Epidermal melanocyte (primary cell): ENCODE results near the gene TSPAN32.

ENCODE experiments used
- DNase-seq: peaks from one replicate; pipeline ENCODE4 v3.0.0; 2011; ENCODE audit warnings: low spot score; ENCODE audit not compliant: insufficient read length

TSPAN32 gene

GRCh38 chr11:2287091-2287490 is 14.7 kb upstream of the TSPAN32 start:
- no peak for DNase-seq

GRCh38 chr11:2289350-2289749 is 12.5 kb upstream of the TSPAN32 start:
- DNase-seq = no peak

- no peak for DNase-seq
These were observed 12.0 kb upstream of the TSPAN32 start for GRCh38 chr11:2289859-2290258.

- DNase-seq = no peak
These were observed 11.4 kb upstream of the TSPAN32 start for GRCh38 chr11:2290351-2290841.

- DNase-seq = no peak
These were observed 8.3 kb upstream of the TSPAN32 start for GRCh38 chr11:2293531-2293971.

GRCh38 chr11:2293984-2294925 is 7.6 kb upstream of the TSPAN32 start:
- DNase-seq = no peak

GRCh38 chr11:2294926-2295290 is 6.9 kb upstream of the TSPAN32 start:
- no peak for DNase-seq

GRCh38 chr11:2295971-2296912 is 5.6 kb upstream of the TSPAN32 start:
- DNase-seq = no peak

- DNase-seq = no peak
These were observed 4.7 kb upstream of the TSPAN32 start for GRCh38 chr11:2296913-2297622.

- no peak for DNase-seq
These were observed 4.2 kb upstream of the TSPAN32 start for GRCh38 chr11:2297623-2298030.

- DNase-seq = no peak
These were observed 3.5 kb upstream of the TSPAN32 start for GRCh38 chr11:2298131-2298794.

- DNase-seq = no peak
These were observed 2.7 kb upstream of the TSPAN32 start for GRCh38 chr11:2298795-2299761.

- no peak for DNase-seq
These were observed 2.0 kb upstream of the TSPAN32 start for GRCh38 chr11:2299773-2300172.

GRCh38 chr11:2300290-2300935 is 1.4 kb upstream of the TSPAN32 start:
- DNase-seq = no peak

- DNase-seq = no peak
These were observed 730 bp upstream of the TSPAN32 start for GRCh38 chr11:2300936-2301630.

GRCh38 chr11:2302306-2302895 is 588 bp downstream of the TSPAN32 start:
- DNase-seq = no peak

GRCh38 chr11:2302896-2303626 is 1.2 kb downstream of the TSPAN32 start:
- no peak for DNase-seq
